Omental fat pad (tissue), 4 donors: Measurements from ENCODE around the gene DPP6. TPM values are rescaled to one million over a fixed set of nuclear protein-coding genes. Genes with fewer than 3 reads are reported as not detected.
"Not testable (repeated sequence)": the region's sequence is repeated elsewhere in the genome, so short reads cannot be mapped to it uniquely, and the experiment has no call there.

Experiments used
- ATAC-seq: fragments of 150-250 bp; one replicate; pipeline ENCODE4 v1.9.1; 2016; ENCODE audit warnings: mild to moderate bottlenecking, moderate library complexity; ENCODE audit not compliant: low FRiP score
- DNase-seq: peaks from one replicate; pipeline ENCODE4 v3.0.0-alpha.2; 2019; ENCODE audit warnings: low spot score
- total RNA-seq, 4 donors: library from RNA; depleted of rRNA; stranded (reverse); fragments of >200 nt; gene quantifications; one replicate each; pipeline ENCODE4 v1.1.0, GENCODE V29; 2016

DPP6 gene
- total RNA-seq, 4 donors from 2014 or later = 0.13 to 1.8 (median 1.3) TPM

GRCh38 chr7:154060551-154060950 lies 8.4 kb downstream of the DPP6 start:
- not testable (repeated sequence) for DNase-seq, ATAC-seq

- not testable (repeated sequence) for DNase-seq, ATAC-seq
These were observed 19.6 kb downstream of the DPP6 start for GRCh38 chr7:154071833-154072232.

- DNase-seq, ATAC-seq: not testable (repeated sequence)
These were observed 20.4 kb downstream of the DPP6 start for GRCh38 chr7:154072395-154073181.

GRCh38 chr7:154078523-154078922 lies 26.3 kb downstream of the DPP6 start:
- not testable (repeated sequence) for ATAC-seq, DNase-seq

GRCh38 chr7:154080249-154080648 lies 28.1 kb downstream of the DPP6 start:
- DNase-seq, ATAC-seq: not testable (repeated sequence)

- ATAC-seq, DNase-seq: not testable (repeated sequence)
These were observed 35.0 kb downstream of the DPP6 start for GRCh38 chr7:154087037-154087725.

- not testable (repeated sequence) for DNase-seq, ATAC-seq
These were observed 39.9 kb downstream of the DPP6 start for GRCh38 chr7:154092093-154092492.

GRCh38 chr7:154095201-154095600 lies 43.0 kb downstream of the DPP6 start:
- DNase-seq, ATAC-seq: not testable (repeated sequence)

- ATAC-seq, DNase-seq: not testable (repeated sequence)
These were observed 52.9 kb downstream of the DPP6 start for GRCh38 chr7:154105063-154105462.

GRCh38 chr7:154109615-154110014 lies 57.4 kb downstream of the DPP6 start:
- not testable (repeated sequence) for ATAC-seq, DNase-seq

GRCh38 chr7:154113732-154114351 lies 61.6 kb downstream of the DPP6 start:
- DNase-seq, ATAC-seq: not testable (repeated sequence)

- ATAC-seq, DNase-seq: not testable (repeated sequence)
These were observed 65.5 kb downstream of the DPP6 start for GRCh38 chr7:154117411-154118390.

- not testable (repeated sequence) for ATAC-seq, DNase-seq
These were observed 68.6 kb downstream of the DPP6 start for GRCh38 chr7:154120825-154121224.

GRCh38 chr7:154122720-154123119 lies 70.5 kb downstream of the DPP6 start:
- not testable (repeated sequence) for DNase-seq, ATAC-seq

- not testable (repeated sequence) for ATAC-seq
These were observed 71.2 kb downstream of the DPP6 start for GRCh38 chr7:154123397-154123796.

GRCh38 chr7:154129142-154129541 lies 76.9 kb downstream of the DPP6 start:
- not testable (repeated sequence) for ATAC-seq, DNase-seq

More at GRCh38 chr7:154123397-154123796, 71.2 kb downstream of the DPP6 start:
- not testable (repeated sequence) for DNase-seq

- DNase-seq, ATAC-seq: not testable (repeated sequence)
These were observed 80.4 kb downstream of the DPP6 start for GRCh38 chr7:154132617-154133016.

- not testable (repeated sequence) for ATAC-seq, DNase-seq
These were observed 81.6 kb downstream of the DPP6 start for GRCh38 chr7:154133703-154134277.
